MM.1S (cell line): ENCODE data around the gene KRT2.

Experiments
- DNase-seq: peaks from one replicate; pipeline ENCODE4 v3.0.0-alpha.2; 2015
- H2AFZ ChIP-seq: fragments of 300-600 bp; sonication (generic); 2 replicates; pipeline ENCODE4 v1.6.0; 2016; ENCODE audit warnings: antibody characterized with exemption, low read length
- H3F3A ChIP-seq: fragments of 300-600 bp; sonication (generic); 2 replicates; pipeline ENCODE4 v1.6.1; 2016; ENCODE audit warnings: mild to moderate bottlenecking, antibody characterized with exemption, low read length, moderate library complexity, mixed read lengths; ENCODE audit not compliant: insufficient read depth
- H3K27ac ChIP-seq: fragments of 300-600 bp; sonication (generic); 2 replicates; pipeline ENCODE4 v1.5.1; 2016; ENCODE audit warnings: mild to moderate bottlenecking, low read length
- H3K27me3 ChIP-seq: fragments of 300-600 bp; sonication (generic); replicated peaks from 2 replicates; pipeline ENCODE4 v1.6.0; 2016; ENCODE audit warnings: low read length; ENCODE audit not compliant: insufficient read depth
- H3K36me3 ChIP-seq: fragments of 300-600 bp; sonication (generic); replicated peaks from 2 replicates; pipeline ENCODE4 v1.6.1; 2016; ENCODE audit warnings: mild to moderate bottlenecking, low read length, mixed read lengths; ENCODE audit not compliant: insufficient read depth
- H3K4me1 ChIP-seq: fragments of 300-600 bp; sonication (generic); 2 replicates; pipeline ENCODE4 v1.6.1; 2016; ENCODE audit warnings: low read length, mixed read lengths
- H3K4me2 ChIP-seq: fragments of 300-600 bp; sonication (generic); 2 replicates; pipeline ENCODE4 v1.6.0; 2016; ENCODE audit warnings: low read depth, low read length
- H3K4me3 ChIP-seq: fragments of 300-600 bp; sonication (generic); 2 replicates; pipeline ENCODE4 v1.5.1; 2016; ENCODE audit warnings: low read length, mixed read lengths
- H3K79me2 ChIP-seq: fragments of 300-600 bp; sonication (generic); 2 replicates; pipeline ENCODE4 v1.6.1; 2016; ENCODE audit warnings: mixed run types, low read length, mixed read lengths
- H3K9ac ChIP-seq: fragments of 300-600 bp; sonication (generic); 2 replicates; pipeline ENCODE4 v1.6.1; 2016; ENCODE audit warnings: low read length, mixed read lengths
- H3K9me2 ChIP-seq: fragments of 300-600 bp; sonication (generic); replicated peaks from 2 replicates; pipeline ENCODE4 v1.6.1; 2016; ENCODE audit warnings: mild to moderate bottlenecking, low read length, mixed read lengths; ENCODE audit not compliant: insufficient read depth
- H3K9me3 ChIP-seq: fragments of 300-600 bp; sonication (generic); replicated peaks from 2 replicates; pipeline ENCODE4 v1.6.1; 2016; ENCODE audit warnings: mild to moderate bottlenecking, low read length, mixed read lengths; ENCODE audit not compliant: insufficient read depth
- H4K20me1 ChIP-seq: fragments of 300-600 bp; sonication (generic); 2 replicates; pipeline ENCODE4 v1.6.1; 2016; ENCODE audit warnings: mild to moderate bottlenecking, low read length, moderate library complexity, mixed read lengths; ENCODE audit not compliant: insufficient read depth
- CTCF ChIP-seq: fragments of 300-600 bp; sonication (generic); IDR thresholded peaks from 2 replicates; pipeline ENCODE4 v1.5.1; 2016; ENCODE audit warnings: antibody characterized with exemption, low read length, mixed read lengths
- EZH2 ChIP-seq: fragments of 300-600 bp; sonication (generic); optimal IDR thresholded peaks from 2 replicates; pipeline ENCODE3; 2017; ENCODE audit warnings: low read depth, mild to moderate bottlenecking, antibody characterized with exemption, low read length, mixed read lengths
- EZH2phosphoT487 ChIP-seq: fragments of 300-600 bp; sonication (generic); IDR thresholded peaks from 2 replicates; pipeline ENCODE4 v1.6.1; 2018; ENCODE audit warnings: antibody characterized with exemption, low read length

The KRT2 gene

GRCh38 chr12:52655251-52655650, 3.2 kb upstream of the KRT2 start:
- DNase-seq, result no peak
- no peaks in the 10 kb centered on the region for H3K9me2 ChIP-seq
- H3K79me2 ChIP-seq, result no peaks in the 10 kb centered on the region
- no peak for TF ChIP-seq EZH2
- no peak for TF ChIP-seq EZH2phosphoT487
- no peak for TF ChIP-seq CTCF
- no peaks in the 10 kb centered on the region for H4K20me1 ChIP-seq
- no peak overlapping the region for H3K4me3 ChIP-seq
- H3K4me2 ChIP-seq, result no peak overlapping the region
- H2AFZ ChIP-seq, result no peak overlapping the region
- no peak overlapping the region for H3K27ac ChIP-seq
- no peak overlapping the region for H3K9ac ChIP-seq
- H3F3A ChIP-seq, result no peaks in the 10 kb centered on the region
- no peaks in the 10 kb centered on the region for H3K4me1 ChIP-seq
- no peaks in the 10 kb centered on the region for H3K9me3 ChIP-seq
- H3K27me3 ChIP-seq, result peaks cover 60% of the 10 kb centered on the region
- no peaks in the 10 kb centered on the region for H3K36me3 ChIP-seq

DNA sequence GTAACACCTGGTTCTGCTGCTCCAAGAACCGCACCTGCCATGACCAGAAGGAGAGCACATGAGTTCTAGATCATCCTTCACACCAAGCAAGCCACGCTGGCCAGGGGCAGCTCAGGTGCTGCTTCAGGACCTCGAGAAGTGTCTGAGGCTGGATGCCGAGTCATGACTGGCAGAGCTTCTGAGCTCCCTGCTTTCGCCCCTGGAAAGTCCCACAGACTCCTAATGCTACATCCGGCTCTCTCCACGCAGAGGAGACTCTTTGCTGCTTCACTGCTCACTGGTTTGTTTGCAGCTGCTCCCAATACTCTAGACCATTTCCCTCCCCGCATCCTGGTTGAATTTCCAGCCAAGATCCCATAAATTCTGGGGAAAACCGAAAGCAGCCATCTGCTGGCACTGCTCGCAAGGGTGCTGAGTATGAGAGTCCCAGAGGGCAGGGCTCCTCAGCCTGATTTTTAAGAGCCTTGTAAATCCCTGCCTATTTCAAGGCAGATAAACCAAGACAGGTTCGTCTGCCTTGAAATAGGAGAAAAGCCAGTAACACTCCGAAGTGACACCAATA, 1.4 kb downstream of the KRT2 start:
- Histone ChIP-seq H3K27me3 (peaks cover 35% of the 10 kb centered on the region), H3K79me2 (no peaks in the 10 kb centered on the region), H3K9me2 (no peaks in the 10 kb centered on the region), H3K4me3 (no peak overlapping the region), H3K4me1 (no peaks in the 10 kb centered on the region), H3K9ac (no peak overlapping the region), H3K36me3 (no peaks in the 10 kb centered on the region), H3F3A (no peaks in the 10 kb centered on the region), H3K27ac (no peak overlapping the region), H2AFZ (no peak overlapping the region), H3K4me2 (no peak overlapping the region), H3K9me3 (no peaks in the 10 kb centered on the region), H4K20me1 (no peaks in the 10 kb centered on the region)
- DNase-seq, result peak; percentile 27
- TF ChIP-seq CTCF (no peak), EZH2 (no peak), EZH2phosphoT487 (no peak)

- H3K9me3 ChIP-seq, result no peaks in the 10 kb centered on the region
- no peaks in the 10 kb centered on the region for H3F3A ChIP-seq
- no peak overlapping the region for H3K4me2 ChIP-seq
- no peaks in the 10 kb centered on the region for H3K36me3 ChIP-seq
- no peaks in the 10 kb centered on the region for H3K4me1 ChIP-seq
- DNase-seq, result no peak
- H3K4me3 ChIP-seq, result no peak overlapping the region
- TF ChIP-seq EZH2 (no peak), CTCF (no peak)
- no peak overlapping the region for H2AFZ ChIP-seq
- H3K9ac ChIP-seq, result no peak overlapping the region
- H3K27ac ChIP-seq, result no peak overlapping the region
- no peaks in the 10 kb centered on the region for H3K79me2 ChIP-seq
- peaks cover 34% of the 10 kb centered on the region for H3K27me3 ChIP-seq
- no peaks in the 10 kb centered on the region for H3K9me2 ChIP-seq
- no peaks in the 10 kb centered on the region for H4K20me1 ChIP-seq
Observed at GRCh38 chr12:52649066-52649465, 2.9 kb downstream of the KRT2 start.
